B cell (primary cell): ENCODE results near the gene RASL10B. TPM values are rescaled to one million over a fixed set of nuclear protein-coding genes. Genes with fewer than 3 reads are reported as not detected.

ENCODE experiments used
- ATAC-seq: fragments of 200-7000 bp; cut with Tn5 transposase; one replicate; pipeline ENCODE4 v1.10.0; 2021; ENCODE audit warnings: low read depth, mild to moderate bottlenecking, moderate number of reproducible peaks, moderate library complexity
- CTCF ChIA-PET: fragments of 350-600 bp; sonication (Branson Sonifier 250); formaldehyde crosslinking; loops from one replicate; lab custom pipeline; 2021; ENCODE audit warnings: antibody characterized with exemption, inconsistent platforms; lab: Charles Lee
- POLR2A ChIA-PET: fragments of 350-600 bp; sonication (Branson Sonifier 250); formaldehyde crosslinking; loops from one replicate; lab custom pipeline; 2021; ENCODE audit warnings: antibody characterized with exemption; lab: Charles Lee
- DNase-seq: peaks from one replicate; pipeline ENCODE4 v3.0.0; 2013
- H2AFZ ChIP-seq: 2 replicates; pipeline ENCODE4 v1.6.1; 2012; ENCODE audit warnings: mild to moderate bottlenecking, low read depth, low read length; ENCODE audit not compliant: insufficient read depth, poor library complexity, severe bottlenecking
- H3K27ac ChIP-seq, 2 donors: 1 replicate in 1 of 2; 2 replicates in 1 of 2; pipeline ENCODE4 v1.5.1; 2012 to 2013; ENCODE audit warnings: low read length in 2 of 2, mild to moderate bottlenecking in 2 of 2, moderate library complexity in 1 of 2
- H3K27me3 ChIP-seq, 4 experiments: fragments of 200-600 bp in 1 of 4; sonication (generic) in 1 of 4; replicated peaks in 1 of 4; 1 replicate in 2 of 4; 2 replicates in 2 of 4; pipeline versions ENCODE4 v1.6.1 to v1.7.0; 2013 to 2016; ENCODE audit warnings: low read length in 3 of 4, mild to moderate bottlenecking in 2 of 4, mixed read lengths in 1 of 4, moderate library complexity in 1 of 4; ENCODE audit not compliant: insufficient read depth in 4 of 4, control insufficient read depth in 3 of 4; ENCODE audit errors: control extremely low read depth in 1 of 4
- H3K36me3 ChIP-seq, 2 experiments: replicated peaks in 1 of 2; 1 replicate in 1 of 2; 2 replicates in 1 of 2; pipeline versions ENCODE4 v1.6.1 to v1.7.1; 2013; ENCODE audit warnings: low read length in 1 of 2; ENCODE audit not compliant: insufficient read depth in 2 of 2, control insufficient read depth in 1 of 2; ENCODE audit errors: control extremely low read depth in 1 of 2, extremely low read depth in 1 of 2
- H3K4me1 ChIP-seq, 2 donors: fragments of 200-600 bp in 1 of 2; sonication (generic) in 1 of 2; 1 replicate in 1 of 2; 2 replicates in 1 of 2; pipeline versions ENCODE4 v1.5.1 to v1.6.1; 2013 to 2017; ENCODE audit warnings: low read length in 2 of 2; ENCODE audit not compliant: control insufficient read depth in 2 of 2, insufficient read depth in 2 of 2
- H3K4me2 ChIP-seq: replicated peaks from 2 replicates; pipeline ENCODE3; 2012; ENCODE audit warnings: mild to moderate bottlenecking, low read depth, low read length; ENCODE audit not compliant: poor library complexity, severe bottlenecking
- H3K4me3 ChIP-seq, 5 experiments: fragments of 200-600 bp in 1 of 5; sonication (generic) in 1 of 5; 1 replicate in 3 of 5; 2 replicates in 2 of 5; pipeline versions ENCODE4 v1.5.1 to v1.7.0; 2011 to 2016; ENCODE audit warnings: low read length in 4 of 5, mild to moderate bottlenecking in 4 of 5, low read depth in 2 of 5, control low read depth in 1 of 5, moderate library complexity in 1 of 5; ENCODE audit not compliant: insufficient read depth in 1 of 5; ENCODE audit errors: control extremely low read depth in 1 of 5, extremely low read depth in 1 of 5
- H3K79me2 ChIP-seq: fragments of 200-600 bp; sonication (generic); one replicate; pipeline ENCODE4 v1.6.0; 2016; ENCODE audit warnings: low read length; ENCODE audit not compliant: control insufficient read depth, insufficient read depth
- H3K9ac ChIP-seq: fragments of 200-600 bp; sonication (generic); 2 replicates; pipeline ENCODE4 v1.6.1; 2017; ENCODE audit warnings: mild to moderate bottlenecking, low read length, moderate library complexity
- H3K9me3 ChIP-seq, 3 donors: one replicate each; pipeline versions ENCODE4 v1.6.1 to v1.7.1; 2013; ENCODE audit warnings: low read length in 2 of 3; ENCODE audit not compliant: control insufficient read depth in 2 of 3, insufficient read depth in 1 of 3; ENCODE audit errors: control extremely low read depth in 1 of 3
- H4K20me1 ChIP-seq: 2 replicates; pipeline ENCODE4 v1.6.0; 2012; ENCODE audit warnings: mild to moderate bottlenecking, low read length; ENCODE audit not compliant: insufficient read depth, control insufficient read depth, poor library complexity, severe bottlenecking
- H3K27ac Mint-ChIP-seq: one replicate; pipeline ENCODE4 v1.8.0; 2021; ENCODE audit warnings: mixed read lengths
- H3K27me3 Mint-ChIP-seq: one replicate; pipeline ENCODE4 v1.8.0; 2021; ENCODE audit warnings: mixed read lengths
- H3K4me1 Mint-ChIP-seq: one replicate; pipeline ENCODE4 v1.8.0; 2021; ENCODE audit warnings: mixed read lengths
- H3K4me3 Mint-ChIP-seq: one replicate; pipeline ENCODE4 v1.8.0; 2021; ENCODE audit warnings: mixed read lengths
- H3K9me3 Mint-ChIP-seq: one replicate; pipeline ENCODE4 v1.8.0; 2022; ENCODE audit warnings: mixed read lengths; ENCODE audit not compliant: insufficient read depth
- EZH2 ChIP-seq: IDR thresholded peaks from 2 replicates; pipeline ENCODE4 v1.6.1; 2012; ENCODE audit warnings: borderline replicate concordance, low read depth, mild to moderate bottlenecking, moderate library complexity, low read length; ENCODE audit not compliant: insufficient read depth, poor library complexity, severe bottlenecking
- WGBS: methylation state at CpG from one replicate; pipeline ENCODE4 v1.1.5; 2013; ENCODE audit warnings: missing lambda C conversion rate; ENCODE audit not compliant: insufficient coverage; 5-methylcytosine and 5-hydroxymethylcytosine counted together
- intact Hi-C: fragments of 100-400 bp; cut with micrococcal nuclease; formaldehyde crosslinking; loops from one replicate; pipeline ENCODE4 v1.10.0; 2022
- polyA plus RNA-seq: library from polyadenylated mRNA; depleted of rRNA; stranded (reverse); fragments of >200 nt; gene quantifications from 2 replicates; pipeline ENCODE4 v1.2.3, GENCODE V29; 2012
- total RNA-seq, 2 donors: library from RNA; stranded (reverse); fragments of 120-200 nt in 1 of 2; gene quantifications; 1 replicate in 1 of 2; 2 replicates in 1 of 2; pipeline versions ENCODE4 v1.2.3 to v1.2.4, GENCODE V29; 2013 to 2022
- TF ChIP-seq, protein P1 (sequence below): fragments of 200-600 bp; IDR thresholded peaks from one replicate; pipeline ENCODE4 v1.8.0; 2022; ENCODE audit warnings: antibody characterized with exemption, mild to moderate bottlenecking

Gene RASL10B
- total and polyA plus RNA-seq, 2 donors (not counting 1 experiment from before 2014, with no cell fraction given): 0.06 TPM; not detected in 1

DNA sequence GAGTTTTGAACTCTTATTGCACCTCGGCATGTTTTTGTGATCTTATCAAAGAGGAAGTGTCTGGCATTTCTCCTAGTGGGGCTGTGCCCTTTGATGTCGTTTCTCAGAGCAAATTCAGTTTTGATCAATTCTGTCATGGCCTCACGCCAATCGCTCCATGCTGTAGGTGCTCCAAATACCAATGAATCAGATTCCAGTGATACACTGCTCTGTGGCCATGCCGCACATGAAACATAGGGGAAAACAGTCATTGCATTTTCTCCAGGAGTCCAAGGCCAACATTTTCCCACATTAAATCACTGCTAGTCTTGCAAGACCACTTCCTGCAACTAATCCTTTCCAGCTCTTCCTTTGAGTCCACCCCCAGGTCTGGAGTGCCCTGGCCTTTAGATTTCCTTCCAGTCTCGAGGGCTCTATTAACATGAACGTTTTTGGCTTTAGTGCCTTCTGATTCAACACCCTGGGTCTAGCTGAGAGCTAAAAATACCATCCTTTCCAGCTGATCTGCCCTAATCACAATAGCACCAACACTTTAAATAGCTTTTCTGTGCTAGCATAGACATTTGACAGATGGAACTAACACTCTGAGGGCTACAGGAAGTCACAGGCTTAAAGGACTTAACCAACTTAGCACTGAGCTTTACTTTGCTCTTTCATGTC lies 18.2 kb upstream of the RASL10B start:
- Histone ChIP-seq H3K27ac (no peak overlapping the region), H3K79me2 (no peaks in the 10 kb centered on the region), H3K4me2 (no peak overlapping the region), H3K27me3 (no peaks in the 10 kb centered on the region), H3K4me1 (peaks cover 12 to 15% of the 10 kb centered on the region in 2 donors), H3K36me3 (peaks cover 37 to 71% of the 10 kb centered on the region in 2 experiments), H2AFZ (no peak overlapping the region), H4K20me1 (peaks cover 10% of the 10 kb centered on the region), H3K9ac (no peak overlapping the region), H3K9me3 (no peaks in the 10 kb centered on the region), H3K4me3 (no peak overlapping the region)
- Mint-ChIP-seq H3K4me1 (peaks cover 13% of the 10 kb centered on the region), H3K27ac (no peak overlapping the region), H3K4me3 (no peak overlapping the region), H3K9me3 (no peaks in the 10 kb centered on the region), H3K27me3 (no peaks in the 10 kb centered on the region)
- DNase-seq (no peak), ATAC-seq (no peak)
- CTCF ChIA-PET: no interaction called here
- intact Hi-C loops: no loop called here
- POLR2A ChIA-PET: no interaction called here
- TF ChIP-seq EZH2: no peak
- TF ChIP-seq, protein P1, sequence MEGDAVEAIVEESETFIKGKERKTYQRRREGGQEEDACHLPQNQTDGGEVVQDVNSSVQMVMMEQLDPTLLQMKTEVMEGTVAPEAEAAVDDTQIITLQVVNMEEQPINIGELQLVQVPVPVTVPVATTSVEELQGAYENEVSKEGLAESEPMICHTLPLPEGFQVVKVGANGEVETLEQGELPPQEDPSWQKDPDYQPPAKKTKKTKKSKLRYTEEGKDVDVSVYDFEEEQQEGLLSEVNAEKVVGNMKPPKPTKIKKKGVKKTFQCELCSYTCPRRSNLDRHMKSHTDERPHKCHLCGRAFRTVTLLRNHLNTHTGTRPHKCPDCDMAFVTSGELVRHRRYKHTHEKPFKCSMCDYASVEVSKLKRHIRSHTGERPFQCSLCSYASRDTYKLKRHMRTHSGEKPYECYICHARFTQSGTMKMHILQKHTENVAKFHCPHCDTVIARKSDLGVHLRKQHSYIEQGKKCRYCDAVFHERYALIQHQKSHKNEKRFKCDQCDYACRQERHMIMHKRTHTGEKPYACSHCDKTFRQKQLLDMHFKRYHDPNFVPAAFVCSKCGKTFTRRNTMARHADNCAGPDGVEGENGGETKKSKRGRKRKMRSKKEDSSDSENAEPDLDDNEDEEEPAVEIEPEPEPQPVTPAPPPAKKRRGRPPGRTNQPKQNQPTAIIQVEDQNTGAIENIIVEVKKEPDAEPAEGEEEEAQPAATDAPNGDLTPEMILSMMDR: no peak
- WGBS: 47% methylated on average over 7 of the region's 7 CpGs

GRCh38 chr17:35714988-35715387 lies 16.5 kb upstream of the RASL10B start:
- no peaks in the 10 kb centered on the region for H3K9me3 Mint-ChIP-seq
- H3K36me3 ChIP-seq: peaks cover 37 to 76% of the 10 kb centered on the region in 2 experiments
- H3K4me2 ChIP-seq: no peak overlapping the region
- ChIA-PET CTCF (no interaction called here), POLR2A (no interaction called here)
- H3K79me2 ChIP-seq: no peaks in the 10 kb centered on the region
- H3K4me1 Mint-ChIP-seq: no peaks in the 10 kb centered on the region
- no peaks in the 10 kb centered on the region for H3K9me3 ChIP-seq
- H3K4me3 ChIP-seq: no peak overlapping the region
- TF ChIP-seq, protein P1: no peak
- no peak for TF ChIP-seq EZH2
- no peak overlapping the region for H3K9ac ChIP-seq
- no peak overlapping the region for H3K27ac Mint-ChIP-seq
- no peaks in the 10 kb centered on the region for H3K27me3 Mint-ChIP-seq
- WGBS: 96% methylated on average over 2 of the region's 2 CpGs
- no peaks in the 10 kb centered on the region for H4K20me1 ChIP-seq
- no peak overlapping the region for H3K4me3 Mint-ChIP-seq
- H2AFZ ChIP-seq: no peak overlapping the region
- no peaks in the 10 kb centered on the region for H3K27me3 ChIP-seq
- ATAC-seq (no peak), DNase-seq (no peak)
- H3K27ac ChIP-seq: no peak overlapping the region
- intact Hi-C loops: no loop called here
- no peaks in the 10 kb centered on the region for H3K4me1 ChIP-seq
